ENCODE data around the gene NFASC. TPM values are rescaled to one million over a fixed set of nuclear protein-coding genes. Genes with fewer than 3 reads are reported as not detected.

The NFASC gene
- total RNA-seq, 4 donors from 2014 or later, result 10.3 to 18.4 (median 10.9) TPM

- no peak for DNase-seq (ENCODE audit: low spot score)
- TF ChIP-seq CTCF (IDR thresholded peaks at IDR 0.05), result no peak
- no peak for ATAC-seq (ENCODE audit: low FRiP score)
Observed at GRCh38 chr1:205014783-205015182, 144.1 kb downstream of the NFASC start.

- ATAC-seq (ENCODE audit: low FRiP score) (no peak), DNase-seq (ENCODE audit: low spot score) (no peak)
- TF ChIP-seq CTCF (IDR thresholded peaks at IDR 0.05), result no peak
Observed at GRCh38 chr1:205015241-205015640, 144.6 kb downstream of the NFASC start.

- DNase-seq (ENCODE audit: low spot score), result no peak
- TF ChIP-seq CTCF (IDR thresholded peaks at IDR 0.05), result no peak
- ATAC-seq (ENCODE audit: low FRiP score), result no peak
Observed at GRCh38 chr1:205016075-205016474, 145.4 kb downstream of the NFASC start.

GRCh38 chr1:205016584-205016983 lies 145.9 kb downstream of the NFASC start:
- ATAC-seq (ENCODE audit: low FRiP score), result no peak
- DNase-seq (ENCODE audit: low spot score), result no peak
- TF ChIP-seq CTCF (IDR thresholded peaks at IDR 0.05), result no peak

- no peak for DNase-seq (ENCODE audit: low spot score)
- ATAC-seq (ENCODE audit: low FRiP score), result no peak
- TF ChIP-seq CTCF (IDR thresholded peaks at IDR 0.05), result no peak
Observed at GRCh38 chr1:205017001-205017400, 146.3 kb downstream of the NFASC start.

GRCh38 chr1:205017766-205018165 lies 147.1 kb downstream of the NFASC start:
- DNase-seq (ENCODE audit: low spot score) (no peak), ATAC-seq (ENCODE audit: low FRiP score) (no peak)
- TF ChIP-seq CTCF (IDR thresholded peaks at IDR 0.05), result no peak

- ATAC-seq (ENCODE audit: low FRiP score), result no peak
- no peak for TF ChIP-seq CTCF (IDR thresholded peaks at IDR 0.05)
- no peak for DNase-seq (ENCODE audit: low spot score)
Observed at GRCh38 chr1:205018381-205018780, 147.7 kb downstream of the NFASC start.
